ENCODE data around the gene TSEN2.

TSEN2 gene

GRCh38 chr3:12574131-12574530 is 89.9 kb downstream of the TSEN2 start:
- TF ChIP-seq CTCF (conservative IDR thresholded peaks at IDR 0.05; ENCODE audit: low read length), result no peak
- DNase-seq (ENCODE audit: low read depth), result no peak
- H3K4me3 ChIP-seq (ENCODE audit: low read length), result no peak overlapping the region

- H3K4me3 ChIP-seq (ENCODE audit: low read length), result no peak overlapping the region
- DNase-seq (ENCODE audit: low read depth), result no peak
- TF ChIP-seq CTCF (conservative IDR thresholded peaks at IDR 0.05; ENCODE audit: low read length), result no peak
Observed at GRCh38 chr3:12574661-12575060, 90.4 kb downstream of the TSEN2 start.

- no peak for DNase-seq (ENCODE audit: low read depth)
- no peak for TF ChIP-seq CTCF (conservative IDR thresholded peaks at IDR 0.05; ENCODE audit: low read length)
- H3K4me3 ChIP-seq (ENCODE audit: low read length), result no peak overlapping the region
Observed at GRCh38 chr3:12577379-12577778, 93.1 kb downstream of the TSEN2 start.

GRCh38 chr3:12578742-12579141 is 94.5 kb downstream of the TSEN2 start:
- H3K4me3 ChIP-seq (ENCODE audit: low read length), result no peak overlapping the region
- peak; percentile 38 for TF ChIP-seq CTCF (conservative IDR thresholded peaks at IDR 0.05; ENCODE audit: low read length)
- no peak for DNase-seq (ENCODE audit: low read depth)

GRCh38 chr3:12579456-12579855 is 95.2 kb downstream of the TSEN2 start:
- DNase-seq (ENCODE audit: low read depth), result no peak
- no peak for TF ChIP-seq CTCF (conservative IDR thresholded peaks at IDR 0.05; ENCODE audit: low read length)
- H3K4me3 ChIP-seq (ENCODE audit: low read length), result no peak overlapping the region

GRCh38 chr3:12579905-12580304 is 95.6 kb downstream of the TSEN2 start:
- DNase-seq (ENCODE audit: low read depth), result peak; percentile 40
- TF ChIP-seq CTCF (conservative IDR thresholded peaks at IDR 0.05; ENCODE audit: low read length), result no peak
- H3K4me3 ChIP-seq (ENCODE audit: low read length), result no peak overlapping the region

GRCh38 chr3:12582730-12583129 is 98.5 kb downstream of the TSEN2 start:
- no peak for TF ChIP-seq CTCF (conservative IDR thresholded peaks at IDR 0.05; ENCODE audit: low read length)
- DNase-seq (ENCODE audit: low read depth), result no peak
- no peak overlapping the region for H3K4me3 ChIP-seq (ENCODE audit: low read length)
